ENCODE measurements around the gene TBX10.
"Not testable (repeated sequence)": the region's sequence is repeated elsewhere in the genome, so short reads cannot be mapped to it uniquely, and the experiment has no call there.

The TBX10 gene

DNA sequence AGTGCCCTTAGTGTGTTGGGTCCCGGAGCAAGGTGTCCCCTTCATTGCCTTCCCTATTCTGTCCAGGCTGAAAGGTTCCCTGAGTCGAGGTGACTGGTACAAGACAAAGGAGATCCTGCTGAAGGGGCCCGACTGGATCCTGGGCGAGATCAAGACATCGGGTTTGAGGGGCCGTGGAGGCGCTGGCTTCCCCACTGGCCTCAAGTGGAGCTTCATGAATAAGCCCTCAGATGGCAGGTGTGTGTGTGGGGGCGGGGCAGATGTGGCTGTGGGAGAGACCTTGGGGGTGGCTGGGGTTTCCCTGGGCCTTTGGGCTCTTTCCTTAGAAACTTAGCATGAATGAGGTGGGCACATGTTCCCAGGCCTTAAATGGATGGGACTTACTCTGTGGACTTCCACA, 31.1 kb downstream of the TBX10 start:
- H3K4me3 ChIP-seq = no peak overlapping the region
- H3K9ac ChIP-seq (ENCODE audit: insufficient read length) = no peak overlapping the region
- H3K36me3 ChIP-seq (ENCODE audit: insufficient read depth, low read length) = peaks cover 31% of the 10 kb centered on the region; the same call in 1 of the 2 replicates

DNA sequence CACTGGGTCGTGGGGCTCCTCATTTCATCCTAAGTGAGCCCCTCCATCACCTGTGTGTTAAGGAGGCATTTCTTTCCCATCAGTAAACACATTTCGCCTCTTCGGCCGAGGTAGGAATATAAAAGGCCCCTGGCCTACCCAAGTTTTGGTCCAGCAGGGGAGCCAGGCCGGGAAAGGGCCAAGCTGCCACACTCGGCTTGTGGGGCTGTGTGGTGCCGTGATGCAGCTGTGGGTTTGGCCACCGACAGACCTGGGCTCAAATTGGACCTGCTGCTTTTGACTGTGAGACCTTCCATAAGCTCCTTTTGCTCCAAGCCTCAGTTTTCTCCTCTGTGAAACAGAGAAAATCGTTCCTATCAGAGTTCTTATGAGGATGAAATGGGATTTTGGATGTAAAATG, 32.1 kb downstream of the TBX10 start:
- Histone ChIP-seq H3K27ac (no peak overlapping the region), H3K36me3 (ENCODE audit: insufficient read depth, low read length) (peaks cover 31% of the 10 kb centered on the region; the same call in 1 of the 2 replicates), H3K4me3 (peak overlapping the region; percentile 93), H3K9me3 (ENCODE audit: low read depth, low read length) (no peaks in the 10 kb centered on the region), H3K9ac (ENCODE audit: insufficient read length) (peak overlapping the region; percentile 89)
- DNase-seq (ENCODE audit: low read depth, low spot score) = no peak
- TF ChIP-seq FOXP2 (optimal IDR thresholded peaks at IDR 0.05; ENCODE audit: control extremely low read depth, extremely low read length, insufficient read depth) (no peak), EZH2 (IDR thresholded peaks at IDR 0.05) (no peak), POLR2AphosphoS5 (IDR thresholded peaks at IDR 0.05; ENCODE audit: borderline replicate concordance, low read depth, low read length) (no peak)

More for the DNA sequence above, 31.1 kb downstream of the TBX10 start:
- Histone ChIP-seq H3K27ac (no peak overlapping the region), H3K9me3 (ENCODE audit: low read depth, low read length) (no peaks in the 10 kb centered on the region)
- DNase-seq (ENCODE audit: low read depth, low spot score) = no peak
- TF ChIP-seq POLR2AphosphoS5 (IDR thresholded peaks at IDR 0.05; ENCODE audit: borderline replicate concordance, low read depth, low read length) (no peak), FOXP2 (optimal IDR thresholded peaks at IDR 0.05; ENCODE audit: control extremely low read depth, extremely low read length, insufficient read depth) (no peak), EZH2 (IDR thresholded peaks at IDR 0.05) (no peak)

DNA sequence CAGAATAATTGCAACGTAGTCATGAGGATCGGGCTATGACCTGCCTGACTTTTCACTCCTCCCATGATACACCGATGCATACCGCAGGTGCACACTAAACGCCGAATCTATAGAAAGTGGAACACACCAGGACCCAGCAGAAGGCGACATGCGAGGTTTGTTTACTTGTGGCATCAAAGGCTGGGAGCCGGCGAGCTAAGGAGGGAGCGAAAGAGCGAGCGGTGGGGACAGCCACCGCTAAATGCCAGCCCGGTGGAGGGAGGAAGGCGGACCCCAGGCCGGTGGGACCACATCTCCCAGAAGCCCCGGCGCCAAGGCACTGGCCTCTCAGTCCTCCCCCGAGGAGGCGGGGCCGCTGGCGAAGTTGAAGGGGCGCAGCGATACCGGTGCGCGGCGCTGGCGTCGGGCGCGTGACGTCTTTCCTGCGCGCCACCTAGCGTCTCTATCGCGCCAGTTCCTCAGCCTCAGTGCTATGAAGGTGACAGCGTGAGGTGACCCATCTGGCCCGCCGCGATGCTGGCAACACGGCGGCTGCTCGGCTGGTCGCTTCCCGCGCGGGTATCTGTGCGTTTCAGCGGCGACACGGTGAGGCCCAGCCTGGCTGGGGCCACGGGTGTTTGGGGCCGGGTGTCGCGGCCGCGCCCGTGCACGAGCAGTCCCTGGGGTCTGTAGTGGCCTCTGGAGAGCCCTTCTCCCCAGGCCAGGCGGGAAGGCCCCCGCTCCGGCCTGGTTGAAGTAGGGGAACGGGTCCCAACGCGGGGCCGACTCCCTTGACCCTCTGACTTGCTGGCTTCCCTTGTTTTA, 32.9 kb downstream of the TBX10 start, which contains the start of gene NDUFV1:
Gene NDUFV1 (plus strand): TSS at position 445 of the 804 bp plus-strand sequence. CDS start 69 bp downstream, at position 514.
- H3K36me3 ChIP-seq (ENCODE audit: insufficient read depth, low read length) = peaks cover 29% of the 10 kb centered on the region; the same call in 1 of the 2 replicates
- no peak for DNase-seq (ENCODE audit: low read depth, low spot score)
- peak within 1 kb of the TSS; percentile 89 for H3K9ac ChIP-seq (ENCODE audit: insufficient read length)
- no peaks in the 10 kb centered on the region for H3K9me3 ChIP-seq (ENCODE audit: low read depth, low read length)
- no peak for TF ChIP-seq EZH2 (IDR thresholded peaks at IDR 0.05)
- TF ChIP-seq POLR2AphosphoS5 (IDR thresholded peaks at IDR 0.05; ENCODE audit: borderline replicate concordance, low read depth, low read length) = peak; percentile 86
- TF ChIP-seq FOXP2 (optimal IDR thresholded peaks at IDR 0.05; ENCODE audit: control extremely low read depth, extremely low read length, insufficient read depth) = peak; percentile 76
- H3K27ac ChIP-seq = no peak within 1 kb of the TSS
- H3K4me3 ChIP-seq = peak within 1 kb of the TSS; percentile 93

DNA sequence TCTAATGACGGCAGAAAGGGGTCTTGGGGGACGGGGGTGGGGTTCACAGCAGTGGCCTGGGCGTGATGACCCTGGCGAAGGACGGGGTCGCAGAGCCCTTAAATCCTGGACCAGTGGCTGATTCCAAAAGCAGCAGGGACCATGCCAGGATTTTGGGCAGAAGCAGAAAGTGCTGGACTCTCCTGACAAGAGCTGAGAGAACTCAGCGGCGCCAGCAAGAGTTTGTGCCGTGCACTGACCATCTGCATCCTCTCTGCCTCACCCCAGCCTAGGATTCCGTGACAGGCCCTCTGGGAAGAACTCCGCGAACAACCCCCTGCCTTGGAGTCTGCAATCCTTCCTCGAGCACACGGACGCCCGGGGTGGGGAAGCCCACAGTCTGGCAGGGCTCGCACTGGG, 33.5 kb downstream of the TBX10 start:
- Histone ChIP-seq H3K4me3 (peak overlapping the region; percentile 93), H3K36me3 (ENCODE audit: insufficient read depth, low read length) (peaks cover 23% of the 10 kb centered on the region; the same call in 1 of the 2 replicates), H3K9ac (ENCODE audit: insufficient read length) (no peak overlapping the region), H3K27ac (no peak overlapping the region), H3K9me3 (ENCODE audit: low read depth, low read length) (no peaks in the 10 kb centered on the region)
- TF ChIP-seq FOXP2 (optimal IDR thresholded peaks at IDR 0.05; ENCODE audit: control extremely low read depth, extremely low read length, insufficient read depth) = no peak
- no peak for TF ChIP-seq EZH2 (IDR thresholded peaks at IDR 0.05)
- TF ChIP-seq POLR2AphosphoS5 (IDR thresholded peaks at IDR 0.05; ENCODE audit: borderline replicate concordance, low read depth, low read length) = no peak
- no peak for DNase-seq (ENCODE audit: low read depth, low spot score)

DNA sequence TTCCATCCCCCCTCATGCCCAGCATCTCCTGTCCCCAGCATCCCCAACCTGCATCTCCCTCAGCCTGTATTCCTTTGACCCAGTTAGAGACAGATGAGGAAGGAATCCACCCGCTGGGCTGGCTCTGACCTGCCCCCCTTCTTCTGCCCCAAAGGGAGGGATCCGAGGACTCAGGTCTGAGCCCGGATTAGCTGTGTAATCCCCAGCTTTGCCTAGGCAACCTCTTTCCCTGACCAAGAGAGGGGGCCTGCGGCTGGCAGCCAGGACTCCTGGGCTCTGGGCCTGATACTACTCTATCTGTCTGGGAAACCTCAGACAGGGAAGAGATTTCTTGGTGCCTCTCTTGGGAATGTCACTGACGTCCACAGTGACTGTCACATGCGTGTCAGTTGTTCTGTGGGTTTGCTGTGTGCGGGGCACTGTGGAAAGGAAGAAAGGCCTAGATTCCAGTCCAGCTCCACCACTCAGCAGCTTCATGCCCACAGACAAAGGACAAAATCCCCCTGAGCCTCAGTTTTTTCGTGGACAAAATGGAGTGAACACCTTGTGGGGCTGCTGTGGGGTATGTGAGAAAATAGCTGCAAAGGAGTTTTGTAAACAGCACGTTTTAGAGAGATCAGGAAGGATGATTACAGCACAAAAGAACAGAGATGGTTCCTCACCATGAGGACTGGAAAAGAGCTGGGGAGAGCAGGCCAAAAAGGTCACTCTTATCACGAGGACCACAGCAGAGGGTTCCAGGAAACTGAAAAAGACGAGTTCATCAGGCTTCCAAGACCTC, 34.1 kb downstream of the TBX10 start:
- Histone ChIP-seq H3K9ac (ENCODE audit: insufficient read length) (no peak overlapping the region), H3K4me3 (no peak overlapping the region)

DNA sequence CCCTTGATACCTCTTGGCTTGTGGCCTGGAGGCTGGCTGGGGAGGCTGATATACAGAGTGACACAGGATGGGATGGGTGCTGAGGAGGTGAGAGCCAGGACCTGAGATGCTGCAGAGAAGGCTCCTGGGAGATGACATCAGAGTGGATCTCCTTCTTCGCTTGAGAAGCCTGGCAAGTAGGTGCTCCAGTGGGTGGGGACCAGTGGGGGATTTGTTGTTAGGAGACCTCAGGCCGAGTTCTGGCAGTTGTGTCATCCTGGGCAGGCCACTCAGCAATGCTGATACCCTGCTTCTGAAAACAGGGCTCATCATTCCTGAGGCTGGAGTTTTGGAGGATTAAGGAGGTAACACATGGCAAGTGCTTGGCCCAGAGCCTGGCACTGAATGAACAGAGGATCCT, 34.7 kb downstream of the TBX10 start:
- no peak overlapping the region for H3K9ac ChIP-seq (ENCODE audit: insufficient read length)

More for the DNA sequence above, 34.1 kb downstream of the TBX10 start:
- H3K27ac ChIP-seq = no peak overlapping the region
- TF ChIP-seq FOXP2 (optimal IDR thresholded peaks at IDR 0.05; ENCODE audit: control extremely low read depth, extremely low read length, insufficient read depth) (no peak), EZH2 (IDR thresholded peaks at IDR 0.05) (no peak), POLR2AphosphoS5 (IDR thresholded peaks at IDR 0.05; ENCODE audit: borderline replicate concordance, low read depth, low read length) (no peak)
- H3K36me3 ChIP-seq (ENCODE audit: insufficient read depth, low read length) = peaks cover 16% of the 10 kb centered on the region; the same call in 1 of the 2 replicates
- no peaks in the 10 kb centered on the region for H3K9me3 ChIP-seq (ENCODE audit: low read depth, low read length)
- DNase-seq (ENCODE audit: low read depth, low spot score) = no peak

DNA sequence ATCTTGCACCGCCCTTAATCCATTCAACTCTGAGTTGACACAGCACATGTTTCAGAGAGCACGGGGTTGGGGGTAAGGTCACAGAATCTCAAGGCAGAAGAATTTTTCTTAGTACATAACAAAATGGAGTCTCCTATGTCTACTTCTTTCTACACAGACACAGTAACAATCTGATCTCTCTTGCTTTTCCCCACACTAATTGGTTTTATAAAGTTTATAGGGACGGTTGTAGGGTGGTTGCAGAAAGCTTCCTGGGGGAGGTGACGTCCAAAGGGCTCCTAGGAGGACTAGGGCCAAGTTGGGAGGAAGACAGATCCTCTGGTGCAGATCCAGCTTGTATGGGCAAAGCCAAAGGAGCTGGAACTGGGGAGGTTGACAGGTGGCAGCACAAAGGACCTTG, 35.4 kb downstream of the TBX10 start:
- H3K9me3 ChIP-seq (ENCODE audit: low read depth, low read length); H3K9ac ChIP-seq (ENCODE audit: insufficient read length); H3K4me3 ChIP-seq; H3K27ac ChIP-seq; H3K36me3 ChIP-seq (ENCODE audit: insufficient read depth, low read length); DNase-seq (ENCODE audit: low read depth, low spot score): not testable (repeated sequence)

More for the DNA sequence above, 34.7 kb downstream of the TBX10 start:
- Histone ChIP-seq H3K4me3 (no peak overlapping the region), H3K27ac (no peak overlapping the region), H3K36me3 (ENCODE audit: insufficient read depth, low read length) (peaks cover 13% of the 10 kb centered on the region; the same call in 1 of the 2 replicates), H3K9me3 (ENCODE audit: low read depth, low read length) (no peaks in the 10 kb centered on the region)
- DNase-seq (ENCODE audit: low read depth, low spot score) = no peak
- TF ChIP-seq POLR2AphosphoS5 (IDR thresholded peaks at IDR 0.05; ENCODE audit: borderline replicate concordance, low read depth, low read length) (no peak), FOXP2 (optimal IDR thresholded peaks at IDR 0.05; ENCODE audit: control extremely low read depth, extremely low read length, insufficient read depth) (no peak), EZH2 (IDR thresholded peaks at IDR 0.05) (no peak)

DNA sequence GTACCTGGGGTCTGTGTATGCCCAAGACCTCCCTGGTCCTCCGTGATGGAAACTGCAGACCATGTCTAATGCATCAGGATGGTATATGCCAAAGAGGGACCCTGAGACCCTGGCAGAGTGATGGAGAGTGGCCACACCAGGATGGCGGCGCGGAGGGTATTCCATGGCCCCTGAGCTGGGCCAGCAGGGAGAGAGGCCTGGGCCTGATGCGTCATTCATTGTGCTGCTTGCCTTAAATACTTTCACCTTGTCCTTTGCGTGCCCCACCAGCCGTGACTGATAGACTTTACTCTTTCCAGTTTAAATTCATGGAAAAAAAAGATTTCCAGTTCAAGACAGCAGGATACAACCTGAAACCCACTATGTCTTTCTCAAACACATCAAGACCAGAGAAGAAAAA, 38.5 kb downstream of the TBX10 start:
- no peak overlapping the region for H3K9ac ChIP-seq (ENCODE audit: insufficient read length)
- TF ChIP-seq POLR2AphosphoS5 (IDR thresholded peaks at IDR 0.05; ENCODE audit: borderline replicate concordance, low read depth, low read length) (no peak), FOXP2 (optimal IDR thresholded peaks at IDR 0.05; ENCODE audit: control extremely low read depth, extremely low read length, insufficient read depth) (no peak), EZH2 (IDR thresholded peaks at IDR 0.05) (no peak)
- H3K36me3 ChIP-seq (ENCODE audit: insufficient read depth, low read length) = no peaks in the 10 kb centered on the region
- H3K4me3 ChIP-seq = no peak overlapping the region
- no peaks in the 10 kb centered on the region for H3K9me3 ChIP-seq (ENCODE audit: low read depth, low read length)
- no peak for DNase-seq (ENCODE audit: low read depth, low spot score)
- H3K27ac ChIP-seq = no peak overlapping the region
